HG02840 (cell line): ENCODE results near the gene PTPRD.

ENCODE experiments used
- ATAC-seq: cut with Tn5 transposase; IDR thresholded peaks from one replicate; pipeline ENCODE4 v1.9.1; 2021; ENCODE audit warnings: mild to moderate bottlenecking, moderate library complexity, moderate number of reproducible peaks; ENCODE audit not compliant: unreplicated experiment, low FRiP score

PTPRD gene

DNA sequence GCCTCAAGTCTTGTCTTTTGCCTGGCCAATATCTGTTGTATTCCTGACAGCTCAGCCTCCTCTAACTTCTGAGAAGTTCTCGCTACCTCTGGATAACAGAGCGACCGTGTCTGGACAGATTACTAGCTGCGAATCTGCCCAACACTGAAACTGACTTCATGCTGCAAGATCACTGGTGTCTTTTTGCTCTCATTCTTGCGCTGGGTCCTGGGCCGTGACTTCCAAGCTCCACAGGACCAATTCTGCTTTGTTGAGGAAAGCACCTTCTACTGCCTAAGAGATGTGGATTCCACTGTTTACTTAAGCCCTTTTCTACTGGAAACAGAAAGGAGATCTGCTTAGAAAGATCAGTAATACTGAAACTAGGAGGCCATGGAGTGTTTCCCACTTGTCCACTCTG is 1834.4 kb downstream of the PTPRD start:
- no peak for ATAC-seq

DNA sequence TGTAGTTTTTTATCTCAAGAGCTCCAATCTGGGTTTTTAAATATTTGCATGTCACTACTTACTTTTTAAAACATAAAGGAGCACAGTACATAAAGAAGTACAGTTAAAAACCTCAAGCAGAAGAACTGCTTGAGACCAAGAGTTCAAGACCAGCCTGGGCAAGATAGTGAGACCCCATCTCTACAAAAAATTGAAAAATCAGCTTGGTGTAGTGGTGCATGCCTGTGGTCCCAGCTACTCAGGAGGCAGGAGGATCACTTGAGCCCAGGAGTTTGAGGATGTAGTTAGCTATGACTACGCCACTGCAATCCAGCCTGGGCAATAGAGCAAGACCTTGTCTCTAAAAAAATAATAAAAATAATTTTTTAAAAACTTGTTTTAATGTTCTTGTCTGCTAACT is 1840.5 kb downstream of the PTPRD start:
- ATAC-seq = no peak

DNA sequence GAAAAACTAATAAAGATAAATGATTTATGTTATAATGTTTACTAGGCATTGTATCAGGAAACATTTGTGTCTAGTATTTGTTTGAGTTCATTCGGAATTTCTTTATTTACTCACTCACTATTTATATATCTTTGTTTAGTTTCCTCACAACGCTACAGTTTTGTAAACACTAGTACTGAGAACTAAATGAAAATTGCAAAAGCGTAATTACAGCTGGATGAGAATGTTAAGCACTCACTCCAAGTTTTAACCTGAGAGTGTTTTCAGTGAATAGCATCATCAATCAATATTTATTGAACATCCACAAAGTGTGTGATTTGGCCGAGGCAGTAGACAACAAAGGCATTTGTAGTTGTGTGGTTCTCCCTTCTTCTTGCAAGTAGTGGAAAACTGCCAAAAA is 1843.6 kb downstream of the PTPRD start:
- no peak for ATAC-seq

DNA sequence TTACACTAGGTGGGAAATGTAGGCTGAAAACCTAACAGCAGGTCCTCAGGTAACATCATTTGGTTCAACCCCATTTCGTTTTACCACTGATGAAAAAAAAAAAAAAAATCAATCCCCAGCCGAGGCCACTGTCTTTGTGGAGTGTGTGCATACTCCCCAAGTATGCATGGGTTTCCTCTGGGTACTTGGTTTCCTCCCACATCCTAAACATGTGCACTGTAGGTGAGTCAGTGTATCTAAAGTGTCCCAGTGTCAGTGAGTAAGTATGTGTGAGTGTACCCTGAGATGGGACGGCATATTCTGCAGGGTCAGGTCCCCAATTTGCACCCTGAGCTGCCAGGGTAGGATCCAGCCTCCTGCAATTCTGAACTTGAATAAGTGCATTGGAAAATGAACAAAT is 1846.7 kb downstream of the PTPRD start:
- no peak for ATAC-seq

DNA sequence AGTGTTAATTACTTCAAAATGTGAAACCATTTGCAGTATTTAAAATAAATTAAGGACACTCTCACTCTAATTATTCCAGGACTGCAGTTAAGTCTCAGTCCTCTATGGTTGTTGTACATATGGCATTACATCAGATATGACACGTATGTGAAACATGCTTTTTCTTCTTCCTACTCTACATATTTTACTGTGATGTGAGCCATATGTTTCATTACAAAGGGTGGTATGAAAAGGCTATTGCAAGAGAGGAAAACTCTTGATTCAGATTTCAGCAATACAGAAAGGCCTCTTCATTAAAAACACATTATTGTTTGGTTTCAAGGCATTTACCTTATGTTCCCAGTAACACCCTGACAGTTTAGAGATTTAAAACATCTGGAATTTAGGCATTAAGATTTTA is 1848.8 kb downstream of the PTPRD start:
- ATAC-seq = no peak

DNA sequence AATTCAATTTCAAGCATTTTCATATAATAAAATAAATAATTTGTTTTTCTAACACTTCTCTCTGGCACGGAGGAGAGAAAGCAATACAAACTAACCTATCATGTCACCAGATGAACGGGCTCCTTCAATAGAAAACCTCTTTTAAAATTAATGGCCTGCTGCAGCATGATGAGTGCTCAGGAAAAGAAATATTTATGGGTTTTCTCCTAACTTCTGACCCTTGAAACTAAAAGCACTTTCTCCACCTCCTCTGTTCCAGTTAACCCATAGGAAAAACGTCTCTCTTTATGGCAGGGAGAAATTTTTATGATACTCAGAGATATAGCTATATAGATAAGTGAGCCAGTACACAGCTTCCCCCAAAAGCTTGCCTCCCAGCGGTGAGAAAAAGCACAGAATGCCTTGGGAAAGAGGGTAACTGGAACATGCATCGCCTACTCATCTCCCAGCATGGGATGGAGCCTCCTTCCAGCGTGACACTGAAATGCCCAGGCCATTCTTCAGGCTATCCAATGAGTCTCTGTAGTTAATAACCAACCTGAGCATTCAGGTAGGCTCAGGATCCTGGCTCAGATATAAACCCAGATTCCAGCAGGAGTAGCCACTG is 1850.2 kb downstream of the PTPRD start:
- ATAC-seq = no peak

DNA sequence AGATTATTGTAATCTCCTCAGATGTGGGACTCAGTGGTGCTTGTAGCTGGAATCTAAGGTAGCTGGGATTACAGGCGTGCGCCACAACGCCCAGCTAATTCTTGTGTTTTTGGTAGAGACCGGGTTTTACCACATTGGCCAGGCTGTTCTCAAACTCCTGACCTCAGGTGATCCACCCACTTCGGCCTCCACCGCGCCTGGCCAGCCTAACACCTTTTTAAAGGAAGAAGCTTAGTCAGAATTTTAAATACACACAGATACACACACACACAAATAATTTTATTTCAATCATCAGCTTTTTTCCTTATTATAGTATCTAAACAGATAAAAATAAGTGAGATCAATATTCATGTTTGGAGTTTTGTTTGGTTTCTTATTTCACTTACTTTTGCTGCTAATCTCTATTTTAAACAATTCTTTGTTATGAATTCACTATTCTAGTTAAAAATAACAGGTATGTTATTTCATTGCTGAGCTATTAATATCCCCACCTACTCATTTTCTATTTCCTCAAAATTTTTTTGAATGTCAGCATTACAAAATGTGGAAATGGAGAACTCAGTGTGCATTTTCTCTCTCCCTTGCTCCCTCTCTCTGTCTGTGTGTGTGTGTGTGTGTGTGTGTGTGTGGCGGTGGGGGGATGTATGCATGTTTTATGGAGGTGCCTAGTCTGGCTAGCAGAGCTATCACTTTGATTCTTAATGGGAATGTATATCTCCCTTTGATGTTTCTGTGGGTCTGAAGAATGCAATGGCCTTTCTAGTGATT is 1852.6 kb downstream of the PTPRD start:
- ATAC-seq = no peak

DNA sequence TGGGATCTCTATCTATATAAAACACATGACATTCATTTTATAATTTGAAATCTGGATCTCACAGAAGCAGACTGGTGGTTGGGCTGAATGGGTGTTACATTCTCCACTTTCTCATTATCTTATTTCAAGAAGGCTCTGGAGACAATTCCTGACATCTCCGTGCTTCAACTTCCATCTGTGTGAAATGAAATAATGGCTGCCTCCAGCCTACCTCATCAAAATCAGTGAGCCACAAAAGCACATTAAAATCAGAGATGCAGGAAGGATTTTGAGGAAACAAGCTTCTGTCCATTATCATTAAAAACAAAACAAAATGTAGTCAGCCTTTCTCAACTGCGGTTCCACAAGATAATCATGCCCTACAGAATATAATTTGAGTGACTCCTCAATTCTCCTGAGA is 1854.9 kb downstream of the PTPRD start:
- ATAC-seq = no peak

DNA sequence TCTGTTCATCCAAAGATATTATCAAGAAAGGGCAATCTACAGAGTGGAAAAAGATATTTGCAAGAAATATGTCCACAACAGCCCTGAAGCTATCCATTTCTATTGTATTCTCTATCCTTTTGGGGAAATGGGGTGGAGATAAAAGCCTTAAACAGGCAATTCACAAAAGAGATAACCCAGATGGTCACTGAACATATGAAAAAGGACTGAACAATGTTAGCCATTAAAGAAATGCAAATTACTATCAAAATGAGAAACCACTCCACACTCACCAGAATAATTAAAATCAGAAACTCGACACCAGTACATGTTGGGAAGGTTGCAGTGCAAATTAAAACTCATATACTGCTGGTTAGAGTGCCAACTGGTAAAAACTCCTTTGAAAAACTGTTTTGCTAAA is 1858.1 kb downstream of the PTPRD start:
- no peak for ATAC-seq

DNA sequence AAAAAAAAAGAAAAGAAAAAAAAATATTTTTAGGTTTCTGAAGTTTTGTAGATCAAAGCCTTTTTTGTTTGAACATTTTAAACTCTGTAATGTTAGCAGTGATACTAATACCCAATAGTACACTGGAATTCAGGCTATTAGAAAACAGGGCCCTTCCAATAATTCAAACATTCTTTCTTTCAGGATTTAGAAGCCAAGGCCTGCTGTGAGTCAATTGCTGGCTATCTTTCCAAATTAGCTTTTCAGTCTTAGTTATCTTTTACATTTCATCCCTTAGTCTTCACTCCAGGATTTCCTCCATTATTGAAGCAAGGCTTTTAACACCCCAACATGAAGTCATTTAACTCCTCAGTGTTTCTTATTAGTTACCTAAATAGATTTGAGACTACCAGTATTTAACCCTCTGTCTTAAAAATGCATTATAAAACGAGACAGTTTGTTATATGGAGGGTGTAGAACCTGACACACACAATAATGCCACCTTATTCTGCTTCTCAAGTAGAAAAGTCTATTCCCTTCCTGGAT is 1861.3 kb downstream of the PTPRD start:
- no peak for ATAC-seq

DNA sequence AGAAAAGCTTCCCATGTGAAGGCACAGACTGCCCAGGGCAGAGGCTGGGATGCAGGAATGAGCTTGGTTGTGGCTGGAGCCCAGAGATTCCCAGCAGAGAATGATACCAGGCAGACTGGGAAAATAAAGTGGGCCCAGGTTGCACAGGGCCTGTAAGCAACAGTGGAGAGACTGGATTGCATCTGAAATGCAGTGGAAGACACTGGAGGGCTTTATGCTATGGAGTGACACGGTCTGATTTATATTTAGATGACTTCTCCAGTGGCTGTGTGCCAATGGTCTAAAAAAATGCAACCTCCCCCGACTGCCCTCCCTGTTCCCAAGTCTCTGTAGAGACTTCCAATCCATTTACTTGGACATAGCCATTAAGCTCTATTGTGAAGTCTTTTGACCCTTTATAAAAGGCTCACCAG is 1862.2 kb downstream of the PTPRD start:
- ATAC-seq = no peak

DNA sequence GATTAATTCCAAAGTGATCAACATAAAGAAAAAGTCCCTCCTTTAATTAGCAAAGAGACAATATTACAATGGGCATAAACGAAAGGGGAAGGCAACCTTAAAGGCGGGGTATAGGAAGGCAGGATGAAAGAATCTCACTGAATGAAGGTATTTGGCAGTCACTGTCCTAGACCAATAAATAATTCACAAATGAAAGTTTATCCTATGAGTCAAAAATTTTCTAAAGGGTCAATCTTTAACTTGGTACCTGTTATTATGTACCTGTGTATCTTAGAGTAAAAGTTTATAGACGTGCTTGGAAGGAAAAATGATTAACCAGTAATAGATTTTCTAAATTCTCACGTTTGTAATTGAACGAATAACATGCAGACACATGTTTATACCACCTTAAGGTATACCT is 1867.5 kb downstream of the PTPRD start:
- no peak for ATAC-seq

DNA sequence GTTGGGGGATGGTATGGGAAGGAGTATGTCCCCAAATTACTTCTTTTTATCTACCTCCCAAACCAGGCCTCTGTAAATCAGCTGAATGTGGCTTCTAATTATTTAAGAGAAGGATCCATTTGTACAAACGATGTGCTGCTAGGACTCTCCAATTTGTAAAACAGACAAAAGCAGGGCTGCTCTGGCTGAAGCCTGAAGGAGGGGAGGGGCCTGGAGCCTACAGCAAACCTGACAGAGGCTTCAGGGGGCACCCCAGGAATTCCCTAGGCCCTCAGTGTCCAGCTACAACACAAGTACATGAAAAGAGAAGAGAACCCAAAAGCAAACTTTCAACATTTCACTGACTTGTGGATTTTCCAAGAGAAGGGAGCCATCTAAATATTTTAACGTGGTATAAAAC is 1873.9 kb downstream of the PTPRD start:
- no peak for ATAC-seq

DNA sequence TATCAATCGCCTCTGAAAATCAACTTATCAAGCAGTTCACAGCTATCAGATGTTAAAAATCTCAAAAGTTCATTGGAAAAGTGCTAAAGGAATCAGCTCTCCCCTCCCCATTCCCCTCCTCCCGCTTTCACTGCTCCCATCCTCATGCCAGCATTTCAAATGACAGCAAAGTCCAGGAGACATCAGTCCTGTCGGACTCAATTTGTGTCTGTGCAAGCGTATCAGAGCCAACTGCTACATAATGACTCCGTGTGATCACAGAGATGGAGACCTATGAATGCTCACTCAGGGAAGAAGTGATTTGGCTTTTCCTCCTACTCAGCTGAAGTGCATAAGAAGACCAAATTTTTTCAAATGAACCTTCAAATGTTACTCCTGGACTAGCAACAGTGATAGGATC is 1876.0 kb downstream of the PTPRD start:
- ATAC-seq = no peak

DNA sequence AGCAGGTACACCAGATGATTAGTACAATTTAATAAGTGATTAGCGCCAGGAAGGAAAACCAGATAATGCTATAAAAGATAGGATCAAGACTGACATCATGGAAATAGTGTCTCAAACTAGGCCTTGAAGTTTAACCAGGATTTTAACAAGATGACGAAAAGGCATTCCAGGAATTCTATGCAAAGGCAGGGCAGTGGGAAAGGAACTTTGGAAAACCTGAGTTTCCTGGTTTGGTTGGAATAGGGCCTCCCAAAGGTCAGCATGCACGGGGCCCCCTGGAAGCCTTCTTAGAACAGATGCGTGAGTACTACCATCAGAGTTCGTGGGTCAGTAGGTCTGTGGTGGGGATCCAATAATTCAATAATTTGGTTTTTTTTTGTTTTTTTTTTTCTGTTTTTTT is 1878.0 kb downstream of the PTPRD start:
- ATAC-seq = no peak

DNA sequence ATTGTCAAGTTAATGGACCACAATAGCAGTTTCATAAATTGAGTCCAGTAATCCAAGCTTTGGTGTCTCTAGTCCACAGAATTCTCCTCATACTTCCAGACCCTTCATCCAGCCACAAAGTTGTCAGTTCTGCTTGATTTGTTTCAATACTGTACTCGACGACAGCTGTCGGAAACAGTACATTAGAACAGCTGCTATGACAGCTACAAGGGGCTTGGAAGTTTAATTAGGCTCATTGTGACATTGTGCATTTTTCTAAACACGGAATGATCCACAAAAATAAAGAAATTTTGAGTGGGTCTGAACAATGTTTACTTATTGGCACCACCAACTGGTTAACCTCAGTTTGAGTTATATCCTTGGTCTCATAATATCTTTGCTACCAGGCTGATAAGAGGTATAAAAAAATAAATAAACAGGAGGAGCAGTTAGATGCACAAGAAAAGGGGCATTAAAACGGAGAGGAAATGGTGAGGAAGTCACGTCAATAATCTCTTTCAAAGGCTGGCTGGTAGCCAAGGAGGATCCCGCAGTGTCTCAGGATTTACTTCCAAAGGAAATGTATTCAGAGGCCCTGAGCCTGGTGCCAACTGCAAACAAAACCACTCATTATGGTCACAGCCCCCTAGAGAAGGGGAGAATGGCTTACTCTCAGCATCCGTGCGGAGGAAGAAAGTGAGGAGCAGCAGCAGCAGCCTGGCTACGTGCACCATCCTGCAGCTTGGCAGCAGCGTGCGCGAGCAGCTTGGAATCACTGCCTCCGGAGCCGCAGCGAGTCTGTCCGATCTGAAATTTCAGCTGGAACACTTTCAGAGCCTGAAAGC is 1879.5 kb downstream of the PTPRD start:
- ATAC-seq = no peak

DNA sequence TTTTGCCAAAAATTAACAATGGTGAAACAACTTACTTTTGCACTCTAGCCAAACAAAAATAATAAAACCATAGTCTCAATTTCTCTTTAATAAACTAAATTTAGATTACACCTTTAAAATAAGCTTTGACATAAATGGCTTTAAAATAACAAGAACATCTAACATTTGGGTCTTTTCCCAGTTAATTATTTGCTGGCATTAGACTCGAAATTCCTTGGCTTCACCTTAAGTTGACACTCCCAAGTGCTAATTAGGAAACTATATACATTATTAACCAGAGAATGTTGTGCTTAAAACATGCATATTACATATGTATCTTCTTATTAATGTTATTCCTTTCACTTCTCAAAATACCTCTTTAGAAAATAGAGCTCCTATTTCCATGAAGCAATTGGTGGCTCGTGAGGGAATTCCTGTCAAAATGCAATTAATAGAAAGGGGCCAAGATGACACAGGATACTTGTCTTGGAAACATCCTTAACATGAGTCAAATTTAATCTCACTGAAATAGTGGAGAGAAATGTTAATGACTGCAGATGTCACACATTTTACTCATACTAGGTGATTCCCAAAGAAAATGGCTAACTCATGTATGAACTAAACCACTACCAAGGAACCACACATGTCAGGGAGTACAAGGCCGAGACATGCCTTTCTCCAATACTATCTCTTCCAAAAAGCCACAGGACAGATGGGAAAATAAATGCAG is 1880.3 kb downstream of the PTPRD start:
- no peak for ATAC-seq

DNA sequence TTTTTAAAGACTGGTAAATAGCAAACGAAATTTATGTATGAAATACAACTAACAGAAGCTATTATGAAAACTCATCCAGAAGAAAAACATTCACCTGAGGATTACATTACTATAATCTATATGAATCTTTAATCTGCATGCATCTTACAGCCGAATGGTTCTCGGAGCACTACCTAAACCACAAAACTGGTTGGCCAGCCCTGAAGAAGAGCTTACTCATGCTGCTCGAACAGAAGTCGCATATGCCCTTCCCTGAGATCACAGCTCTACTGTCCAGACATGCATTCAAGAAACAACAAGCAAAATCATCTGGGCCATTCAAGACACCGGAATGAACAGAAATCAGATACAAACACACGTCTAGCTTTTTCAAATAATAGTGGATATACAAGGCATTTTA is 1882.2 kb downstream of the PTPRD start:
- ATAC-seq = no peak

DNA sequence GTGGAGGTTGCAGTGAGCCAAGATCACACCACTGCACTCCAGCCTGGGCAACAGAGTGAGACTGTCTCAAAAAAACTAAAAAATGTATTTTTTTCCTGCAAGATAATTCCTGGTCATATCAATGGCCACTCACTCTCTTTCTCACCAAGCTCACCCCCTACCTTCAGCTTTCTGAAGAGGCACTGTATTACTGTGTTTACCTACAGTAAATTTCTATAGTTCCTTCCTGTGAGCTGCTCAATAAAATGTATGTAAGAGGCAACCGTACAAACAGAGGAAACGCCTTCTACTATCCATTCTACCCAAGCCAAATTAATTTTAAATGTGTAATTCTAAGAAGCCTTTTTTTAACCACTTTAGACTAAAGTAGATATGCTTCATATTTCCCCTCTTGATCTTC is 1883.9 kb downstream of the PTPRD start:
- ATAC-seq = no peak

DNA sequence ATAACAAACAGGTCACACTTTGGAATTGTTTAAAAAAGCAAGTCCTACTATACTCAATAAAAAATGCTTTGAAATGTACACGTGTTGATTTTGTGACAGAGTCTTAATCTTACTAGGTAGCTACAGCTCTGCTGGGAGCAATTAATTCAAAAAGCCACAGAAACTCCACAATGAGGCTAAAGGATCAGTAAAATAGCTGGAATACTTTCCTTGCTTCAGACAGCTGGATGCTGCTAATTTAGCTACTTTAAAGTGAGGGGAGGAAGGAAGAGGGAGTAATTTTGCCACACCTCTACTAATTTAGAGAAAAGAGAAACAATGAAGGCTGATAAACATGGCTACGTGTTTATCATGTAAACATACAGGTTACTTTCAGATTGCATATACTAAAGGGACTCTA is 1885.6 kb downstream of the PTPRD start:
- no peak for ATAC-seq

DNA sequence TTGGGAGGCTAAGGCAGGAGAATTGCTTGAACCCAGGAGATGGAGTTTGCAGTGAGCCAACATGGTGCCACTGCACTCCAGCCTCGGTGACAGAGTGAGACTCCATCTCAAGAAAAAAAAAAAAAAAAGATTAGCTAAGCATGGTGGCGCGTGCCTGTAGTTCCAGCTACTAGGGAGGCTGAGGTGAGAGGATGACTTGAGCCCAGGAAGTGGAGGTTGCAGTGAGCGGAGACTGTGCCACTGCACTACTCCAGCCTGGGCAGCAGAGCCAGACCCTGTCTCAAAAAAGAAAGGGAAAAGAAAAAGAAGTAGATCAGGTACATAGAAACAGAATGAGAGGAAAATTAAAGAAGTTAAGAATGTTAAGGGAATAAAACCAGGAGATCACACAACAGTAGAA is 1886.1 kb downstream of the PTPRD start:
- no peak for ATAC-seq
